ENCODE measurements around the gene PKLR. TPM values are rescaled to one million over a fixed set of nuclear protein-coding genes. Genes with fewer than 3 reads are reported as not detected.

The PKLR gene
- total RNA-seq, 1 experiment from 2014 or later, result 0.17 TPM

DNA sequence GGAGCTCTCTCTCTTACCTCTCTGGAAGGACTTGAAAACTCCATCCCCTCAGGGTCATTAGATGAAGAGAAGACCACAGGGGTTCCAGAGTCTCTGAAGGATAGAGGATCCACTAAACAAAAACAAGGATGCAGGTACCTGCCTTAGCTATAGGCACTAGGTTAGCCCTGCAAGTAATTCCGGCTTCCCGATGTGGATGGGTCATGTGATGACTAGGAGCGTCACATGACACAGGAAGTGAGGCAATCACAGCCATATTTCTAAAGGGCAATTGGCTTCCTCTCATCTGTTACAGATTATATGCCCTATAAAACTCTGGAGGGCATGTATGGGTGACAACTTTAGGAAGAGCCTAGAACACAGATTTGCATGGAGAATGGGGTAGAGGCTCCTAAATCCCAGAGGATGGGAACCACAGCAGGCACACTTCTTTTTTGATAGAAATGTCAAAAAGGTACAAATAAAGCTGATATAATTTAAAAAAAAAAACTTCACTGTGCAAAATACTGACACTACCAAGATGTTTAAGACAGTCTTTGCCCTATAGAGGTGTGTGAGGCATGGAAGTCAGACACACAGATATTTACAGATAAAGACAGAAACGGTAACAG is 60.1 kb downstream of the PKLR start (continued):
- TF ChIP-seq, protein P1, sequence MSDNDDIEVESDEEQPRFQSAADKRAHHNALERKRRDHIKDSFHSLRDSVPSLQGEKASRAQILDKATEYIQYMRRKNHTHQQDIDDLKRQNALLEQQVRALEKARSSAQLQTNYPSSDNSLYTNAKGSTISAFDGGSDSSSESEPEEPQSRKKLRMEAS (IDR thresholded peaks at IDR 0.05), result peak; percentile 49; the same call in 1 of the 2 replicates
- TF ChIP-seq YY1 (IDR thresholded peaks at IDR 0.05; ENCODE audit: extremely low read depth, insufficient replicate concordance, low read depth, low read length) (peak; percentile 99), SP1 (IDR thresholded peaks at IDR 0.05; ENCODE audit: low read depth) (no peak; the same call in 1 of the 2 replicates)

MicroRNA genes within 50 kb of the gene (microRNA counts, 767-probe panel; counts per million panel counts)
- not detected for microRNA hsa-miR-555

Small RNA genes within 50 kb of the gene (microRNA-seq; reads per million reads assigned to microRNA genes)
- gene MIR555 (ENCODE audit: borderline number of aligned reads), result not detected

Other genes starting within 250 kb of the PKLR start
- gene EFNA4, start 237.7 kb downstream of the PKLR start, total RNA-seq (2021; ENCODE audit: unreplicated experiment), result 9.8 TPM
- 20.4 TPM for gene EFNA3, start 222.6 kb downstream of the PKLR start, total RNA-seq (2021; ENCODE audit: unreplicated experiment)
- gene EFNA1, start 173.6 kb downstream of the PKLR start, total RNA-seq (2021; ENCODE audit: unreplicated experiment), result 19.7 TPM
- gene SLC50A1, start 165.6 kb downstream of the PKLR start, total RNA-seq (2021; ENCODE audit: unreplicated experiment), result 49.9 TPM
- 113 TPM for gene DPM3, start 160.9 kb downstream of the PKLR start, total RNA-seq (2021; ENCODE audit: unreplicated experiment)
- gene KRTCAP2, start 128.1 kb downstream of the PKLR start, total RNA-seq (2021; ENCODE audit: unreplicated experiment), result 143 TPM
- gene TRIM46, start 127.6 kb downstream of the PKLR start, total RNA-seq (2021; ENCODE audit: unreplicated experiment), result 3.8 TPM
- gene THBS3, start 93.5 kb downstream of the PKLR start, total RNA-seq (2021; ENCODE audit: unreplicated experiment), result 15.9 TPM
- 69.1 TPM for gene MTX1, start 92.7 kb downstream of the PKLR start, total RNA-seq (2021; ENCODE audit: unreplicated experiment)
- gene ENTREP3, start 46.0 kb downstream of the PKLR start, total RNA-seq (2021; ENCODE audit: unreplicated experiment), result 69.9 TPM
- gene SCAMP3, start 39.1 kb downstream of the PKLR start, total RNA-seq (2021; ENCODE audit: unreplicated experiment), result 64.2 TPM
- gene CLK2, start 27.9 kb downstream of the PKLR start, total RNA-seq (2021; ENCODE audit: unreplicated experiment), result 72.6 TPM
- gene HCN3, start 24.0 kb downstream of the PKLR start, total RNA-seq (2021; ENCODE audit: unreplicated experiment), result 8.5 TPM
- 269 TPM for gene FDPS, start 7.4 kb upstream of the PKLR start, total RNA-seq (2021; ENCODE audit: unreplicated experiment)
- gene RUSC1, start 19.5 kb upstream of the PKLR start, total RNA-seq (2021; ENCODE audit: unreplicated experiment), result 69.2 TPM